Measurements from ENCODE around the gene PCED1B.

- TF ChIP-seq USF2 (CRISPR knock-in tag; IDR thresholded peaks at IDR 0.05) (no peak), USF1 (CRISPR knock-in tag; IDR thresholded peaks at IDR 0.05) (no peak), CTCF (IDR thresholded peaks at IDR 0.05) (no peak), ZNF512 (CRISPR knock-in tag; IDR thresholded peaks at IDR 0.05; ENCODE audit: borderline replicate concordance) (no peak), RORB (CRISPR knock-in tag; IDR thresholded peaks at IDR 0.05) (no peak), ATF2 (CRISPR knock-in tag; IDR thresholded peaks at IDR 0.05; ENCODE audit: borderline replicate concordance, low read depth) (no peak), SMAD4 (CRISPR knock-in tag; IDR thresholded peaks at IDR 0.05) (no peak), FOXP1 (CRISPR knock-in tag; IDR thresholded peaks at IDR 0.05; ENCODE audit: borderline replicate concordance) (no peak), MXD4 (CRISPR knock-in tag; IDR thresholded peaks at IDR 0.05; ENCODE audit: borderline replicate concordance) (no peak), JUN (CRISPR knock-in tag; IDR thresholded peaks at IDR 0.05) (no peak), HMGA2 (CRISPR knock-in tag; IDR thresholded peaks at IDR 0.05) (no peak)
Observed at GRCh38 chr12:47139000-47139681, 59.7 kb downstream of the PCED1B start.

Data from WTC11 (cell line).